Measurements from ENCODE around the gene DNAJB14. TPM values are rescaled to one million over a fixed set of nuclear protein-coding genes. Genes with fewer than 3 reads are reported as not detected.
A peak's percentile ranks its signal among the peaks of the same experiment; 100 is the strongest.

Gene DNAJB14
- total RNA-seq, 2 donors from 2014 or later, result 43.4 to 45.1 TPM

DNA sequence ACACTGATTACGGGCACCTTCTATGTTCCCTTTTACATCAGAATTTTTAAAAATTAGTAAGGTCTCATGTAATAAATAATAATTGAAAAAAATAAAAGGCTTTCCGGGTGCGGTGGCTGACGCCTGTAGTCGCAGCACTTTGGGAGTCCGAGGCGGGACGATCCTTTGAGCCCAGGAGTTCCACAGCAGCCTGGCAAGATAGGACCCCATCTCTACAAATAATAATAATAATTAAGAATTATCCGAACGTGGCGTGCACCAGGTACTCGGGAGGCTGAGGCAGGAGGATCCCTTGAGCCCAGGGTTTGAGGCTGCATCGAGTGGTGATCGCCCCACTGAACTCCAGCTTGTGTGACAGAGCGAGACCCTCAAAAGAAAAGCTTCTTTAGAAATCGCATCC lies 51.4 kb downstream of the DNAJB14 start:
- peaks cover 29% of the 10 kb centered on the region for H3K36me3 Mint-ChIP-seq (ENCODE audit: low read depth)
- H3K9me3 Mint-ChIP-seq, result no peaks in the 10 kb centered on the region
- H3K27ac Mint-ChIP-seq, result peak overlapping the region; percentile 98
- H3K4me1 Mint-ChIP-seq, result peaks cover 26% of the 10 kb centered on the region
- H3K27me3 Mint-ChIP-seq, result no peaks in the 10 kb centered on the region
- peak overlapping the region; percentile 96 for H3K4me3 Mint-ChIP-seq
- no peak for ATAC-seq (replicated peaks)

DNA sequence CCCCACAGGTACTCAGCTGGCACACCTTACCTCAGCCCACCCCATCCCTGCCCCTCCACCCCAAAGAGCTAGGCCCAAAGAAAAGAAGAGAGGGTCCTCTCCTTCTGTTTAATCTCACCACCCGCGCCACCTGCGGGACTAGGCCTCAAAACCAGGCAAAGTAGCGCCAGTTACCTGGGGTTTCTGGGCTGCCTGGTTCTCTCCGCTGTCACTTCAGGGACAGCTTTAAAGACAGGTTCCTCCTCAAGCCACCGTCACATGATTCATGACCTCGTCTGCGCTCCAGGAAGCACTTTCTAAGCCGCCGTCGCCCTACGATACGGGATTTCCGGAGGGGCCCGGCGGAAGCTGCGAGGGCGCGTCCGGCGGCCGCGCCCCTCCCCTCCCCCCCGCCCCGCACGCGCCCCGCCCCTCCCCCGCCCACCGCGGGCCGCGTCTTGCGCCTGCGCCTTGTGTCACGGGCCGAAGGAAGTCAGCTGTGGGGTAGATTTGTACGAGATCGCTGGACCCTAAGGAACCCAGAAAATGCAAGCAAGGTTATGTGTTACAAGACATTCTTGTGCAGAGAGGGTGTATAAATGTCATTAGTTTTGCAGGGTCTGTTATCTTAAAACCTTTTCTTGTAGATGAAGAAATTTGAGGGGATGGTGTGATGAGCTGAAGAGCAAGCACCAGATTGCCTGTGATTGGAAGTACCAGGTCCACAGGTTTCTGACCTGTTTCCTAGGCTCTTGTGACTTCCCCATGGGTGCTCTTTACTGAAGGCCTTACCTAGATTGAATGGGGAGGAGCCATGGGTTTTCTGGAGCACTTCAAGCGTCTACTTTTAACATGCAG lies 52.0 kb downstream of the DNAJB14 start, which contains the start of gene LAMTOR3:
TSS of gene LAMTOR3 (minus strand) at position 267 of the 837 bp plus-strand sequence. CDS start 464 bp downstream, outside the sequence.
- ATAC-seq (replicated peaks), result peak; percentile 100
- Mint-ChIP-seq H3K4me1 (peaks cover 26% of the 10 kb centered on the region), H3K9me3 (no peaks in the 10 kb centered on the region), H3K27ac (peak within 1 kb of the TSS; percentile 98), H3K4me3 (peak within 1 kb of the TSS; percentile 96), H3K36me3 (ENCODE audit: low read depth) (peaks cover 28% of the 10 kb centered on the region), H3K27me3 (no peaks in the 10 kb centered on the region)

DNA sequence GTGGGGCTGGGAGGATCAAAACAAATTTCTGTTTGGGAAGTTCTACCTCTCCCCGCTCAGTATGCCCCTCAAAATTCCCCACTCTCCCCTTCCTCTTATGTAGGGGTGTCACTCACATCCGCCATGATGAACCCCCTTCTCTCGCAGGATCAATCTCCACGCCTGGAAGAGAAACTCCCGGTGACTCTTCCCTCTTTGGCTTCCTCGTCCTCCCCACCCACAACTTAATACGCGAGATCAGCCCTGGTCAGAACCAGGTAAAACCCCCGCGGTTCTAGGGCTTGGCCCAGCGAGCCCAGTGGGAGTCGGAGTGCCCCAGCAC lies 52.6 kb downstream of the DNAJB14 start:
- Mint-ChIP-seq H3K27ac (peak overlapping the region; percentile 98), H3K4me1 (peaks cover 26% of the 10 kb centered on the region), H3K27me3 (no peaks in the 10 kb centered on the region), H3K9me3 (no peaks in the 10 kb centered on the region), H3K4me3 (peak overlapping the region; percentile 96), H3K36me3 (ENCODE audit: low read depth) (peaks cover 31% of the 10 kb centered on the region)
- no peak for ATAC-seq (replicated peaks)

DNA sequence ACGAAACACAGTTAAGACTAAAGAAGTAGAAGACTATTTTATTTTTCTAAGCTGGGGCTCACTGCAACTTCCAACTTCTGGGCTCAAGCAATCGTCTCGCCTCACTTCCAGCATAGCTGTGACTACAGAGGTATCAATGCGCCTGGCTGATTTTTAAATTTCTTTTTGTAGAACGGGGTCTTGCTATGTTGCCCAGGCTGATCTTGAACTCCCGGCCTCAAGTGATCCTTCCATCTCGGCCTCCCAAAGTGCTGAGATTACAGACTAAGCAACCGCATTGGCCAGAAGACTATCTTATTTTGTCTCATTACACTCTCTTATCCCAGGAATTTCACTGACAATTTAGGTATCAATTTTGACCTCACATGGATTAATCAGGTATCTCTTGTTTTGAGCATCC lies 53.4 kb downstream of the DNAJB14 start:
- Mint-ChIP-seq H3K4me1 (peaks cover 26% of the 10 kb centered on the region), H3K27ac (peak overlapping the region; percentile 98), H3K9me3 (no peaks in the 10 kb centered on the region), H3K27me3 (no peaks in the 10 kb centered on the region), H3K4me3 (peak overlapping the region; percentile 96), H3K36me3 (ENCODE audit: low read depth) (peaks cover 36% of the 10 kb centered on the region)
- no peak for ATAC-seq (replicated peaks)

DNA sequence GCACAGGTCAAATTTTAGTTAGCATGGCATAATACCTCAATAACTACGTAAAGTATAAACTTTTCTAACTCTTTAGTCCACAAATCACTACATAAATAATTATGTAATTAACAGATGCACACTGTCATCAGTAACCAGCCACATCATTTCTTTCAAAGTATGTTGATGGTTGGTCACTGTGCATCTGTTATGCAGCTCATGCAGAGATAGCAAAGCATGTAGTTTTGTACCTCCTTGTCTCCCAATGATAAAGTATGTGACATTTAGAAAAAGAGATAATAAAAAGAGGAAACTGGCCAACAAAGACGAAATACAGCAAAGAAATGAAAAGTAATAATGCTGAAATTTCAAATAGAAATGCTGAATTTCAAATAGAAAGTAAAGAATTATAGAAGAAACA lies 55.1 kb downstream of the DNAJB14 start:
- Mint-ChIP-seq H3K27me3 (no peaks in the 10 kb centered on the region), H3K9me3 (no peaks in the 10 kb centered on the region), H3K4me3 (peak overlapping the region; percentile 34), H3K4me1 (peaks cover 26% of the 10 kb centered on the region), H3K27ac (no peak overlapping the region), H3K36me3 (ENCODE audit: low read depth) (peaks cover 51% of the 10 kb centered on the region)
- no peak for ATAC-seq (replicated peaks)

DNA sequence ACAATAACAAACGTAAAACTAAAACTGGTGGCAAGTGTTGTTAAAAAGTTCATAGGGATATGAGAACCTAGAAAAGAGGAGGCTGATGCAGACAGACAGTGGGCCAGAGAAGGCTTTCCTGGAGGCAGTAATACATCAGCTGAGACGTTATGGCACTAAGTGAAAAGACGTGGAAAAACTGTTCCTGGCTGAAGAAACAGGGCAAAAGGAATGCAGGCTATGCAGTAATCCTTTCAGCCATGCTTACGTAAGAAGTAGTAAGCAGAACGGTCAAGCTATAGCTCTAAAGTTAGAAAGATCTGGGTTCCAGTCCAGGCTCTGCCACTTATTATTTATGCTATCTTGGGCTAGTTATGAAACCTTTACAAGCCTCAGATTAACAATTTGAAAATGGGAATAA lies 58.6 kb downstream of the DNAJB14 start:
- peaks cover 78% of the 10 kb centered on the region for H3K36me3 Mint-ChIP-seq (ENCODE audit: low read depth)
- H3K9me3 Mint-ChIP-seq, result no peaks in the 10 kb centered on the region
- no peak overlapping the region for H3K4me3 Mint-ChIP-seq
- no peak for ATAC-seq (replicated peaks)
- peaks cover 15% of the 10 kb centered on the region for H3K4me1 Mint-ChIP-seq
- no peak overlapping the region for H3K27ac Mint-ChIP-seq
- H3K27me3 Mint-ChIP-seq, result no peaks in the 10 kb centered on the region

DNA sequence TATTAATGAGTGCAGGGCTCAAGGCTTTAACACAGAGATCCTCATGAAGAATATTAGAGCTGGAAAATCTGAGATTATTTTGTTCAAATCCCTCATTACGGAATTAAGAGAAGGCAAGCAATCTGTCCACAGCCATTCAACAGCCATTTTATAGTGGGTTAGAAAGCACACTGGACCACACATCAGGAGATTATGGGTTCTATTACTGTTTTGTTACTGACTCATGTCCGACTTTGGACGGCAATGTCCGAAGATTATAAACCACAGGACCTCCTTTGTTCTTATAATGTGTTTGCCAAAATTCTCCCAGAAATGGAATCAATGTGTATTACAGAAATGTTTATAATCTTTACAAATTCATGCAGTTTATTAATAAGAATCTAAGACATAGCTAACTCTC lies 60.3 kb downstream of the DNAJB14 start:
- Mint-ChIP-seq H3K36me3 (ENCODE audit: low read depth) (peaks cover 79% of the 10 kb centered on the region), H3K4me3 (no peak overlapping the region), H3K27me3 (no peaks in the 10 kb centered on the region), H3K4me1 (peaks cover 5% of the 10 kb centered on the region), H3K27ac (no peak overlapping the region), H3K9me3 (no peaks in the 10 kb centered on the region)
- no peak for ATAC-seq (replicated peaks)

DNA sequence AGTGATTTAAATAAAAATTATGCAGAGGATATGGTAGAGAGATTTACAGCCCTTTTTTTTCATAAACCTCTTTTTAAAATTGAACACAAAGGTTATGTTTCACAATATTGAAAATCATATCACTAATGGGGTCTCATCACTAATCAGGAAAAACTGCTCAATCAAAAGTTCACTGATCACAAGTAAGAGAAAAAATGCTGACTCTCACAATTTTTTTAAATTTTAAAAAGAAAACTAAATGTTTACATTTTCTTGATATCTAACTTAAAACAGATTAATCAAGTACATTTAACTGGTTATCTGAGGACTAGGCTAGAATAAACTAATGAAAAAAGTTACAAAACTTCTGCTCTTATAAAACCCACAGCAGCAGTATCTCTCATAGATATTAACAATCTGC lies 60.7 kb downstream of the DNAJB14 start:
- Mint-ChIP-seq H3K4me3 (no peak overlapping the region), H3K4me1 (peaks cover under 1% of the 10 kb centered on the region), H3K9me3 (no peaks in the 10 kb centered on the region), H3K27me3 (no peaks in the 10 kb centered on the region), H3K36me3 (ENCODE audit: low read depth) (peaks cover 79% of the 10 kb centered on the region), H3K27ac (no peak overlapping the region)
- ATAC-seq (replicated peaks), result no peak

DNA sequence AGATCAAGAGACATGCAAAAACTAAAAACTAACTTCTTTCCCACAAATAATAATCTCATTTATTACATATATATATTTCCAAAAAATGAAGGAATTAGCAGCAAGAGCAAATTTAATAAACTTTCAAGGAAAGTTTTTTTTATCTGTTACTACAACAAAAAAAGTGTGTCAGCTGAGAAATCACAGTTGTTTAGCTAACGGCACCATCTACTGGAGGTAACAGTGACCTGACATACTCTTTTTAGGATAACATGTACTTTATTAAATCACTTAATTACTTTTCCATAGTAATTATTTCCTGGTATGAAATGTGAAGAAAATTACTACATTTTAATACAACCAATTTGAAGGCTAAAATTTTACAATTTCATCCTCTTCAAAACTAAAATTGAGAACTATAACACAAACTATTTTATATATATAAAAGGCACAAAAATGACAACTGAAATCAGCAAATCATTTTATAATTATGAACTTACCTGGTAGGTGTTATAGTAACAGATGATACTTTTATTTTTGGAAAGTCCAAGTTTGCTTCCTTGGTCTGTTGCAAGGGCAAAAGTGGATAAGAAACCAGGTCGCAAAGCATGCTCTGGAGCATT lies 61.3 kb downstream of the DNAJB14 start:
- H3K27me3 Mint-ChIP-seq, result no peaks in the 10 kb centered on the region
- ATAC-seq (replicated peaks), result no peak

DNA sequence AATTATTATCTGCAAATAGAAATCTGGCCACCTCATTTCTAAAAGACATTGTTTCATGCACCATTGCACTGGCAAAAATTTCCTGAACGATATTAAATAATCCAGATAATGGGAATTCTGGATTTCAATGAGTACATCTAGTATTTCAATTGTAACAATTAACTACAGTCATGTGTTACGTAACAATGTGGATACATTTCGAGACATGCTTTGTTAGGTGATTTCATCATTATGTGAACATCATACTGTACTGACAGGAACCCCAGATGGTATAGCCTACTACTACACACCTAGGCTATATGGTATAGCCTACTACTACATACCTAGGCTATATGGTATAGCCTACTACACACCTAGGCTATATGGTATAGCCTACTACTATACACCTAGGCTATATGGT lies 67.0 kb downstream of the DNAJB14 start:
- Mint-ChIP-seq H3K4me1 (no peaks in the 10 kb centered on the region), H3K27ac (no peak overlapping the region), H3K36me3 (ENCODE audit: low read depth) (peaks cover 58% of the 10 kb centered on the region), H3K9me3 (no peaks in the 10 kb centered on the region), H3K4me3 (no peak overlapping the region), H3K27me3 (no peaks in the 10 kb centered on the region)
- no peak for ATAC-seq (replicated peaks)

More for the DNA sequence above, 61.3 kb downstream of the DNAJB14 start:
- Mint-ChIP-seq H3K4me1 (no peaks in the 10 kb centered on the region), H3K4me3 (no peak overlapping the region), H3K36me3 (ENCODE audit: low read depth) (peaks cover 83% of the 10 kb centered on the region), H3K9me3 (no peaks in the 10 kb centered on the region), H3K27ac (no peak overlapping the region)

DNA sequence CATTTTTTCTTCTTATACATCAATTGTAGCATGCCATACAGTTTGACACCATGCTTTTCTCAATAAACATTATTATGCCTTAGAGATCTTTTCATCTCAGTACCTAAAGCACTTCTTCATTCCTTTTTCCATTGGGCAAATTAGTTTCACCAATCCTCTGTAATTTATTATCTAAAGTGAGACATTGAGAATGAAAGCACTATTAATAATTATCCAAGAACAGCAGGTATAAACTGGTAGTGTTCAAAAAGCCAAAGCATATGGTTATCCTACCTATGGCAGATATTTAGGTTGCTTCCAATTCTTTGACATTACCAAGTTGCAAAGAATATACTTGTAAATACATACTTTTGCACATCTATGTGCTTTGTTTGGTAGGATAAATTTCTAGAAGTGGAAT lies 67.8 kb downstream of the DNAJB14 start:
- ATAC-seq (replicated peaks), result no peak
- Mint-ChIP-seq H3K4me3 (no peak overlapping the region), H3K36me3 (ENCODE audit: low read depth) (peaks cover 56% of the 10 kb centered on the region), H3K27me3 (no peaks in the 10 kb centered on the region), H3K9me3 (no peaks in the 10 kb centered on the region), H3K4me1 (no peaks in the 10 kb centered on the region), H3K27ac (no peak overlapping the region)

DNA sequence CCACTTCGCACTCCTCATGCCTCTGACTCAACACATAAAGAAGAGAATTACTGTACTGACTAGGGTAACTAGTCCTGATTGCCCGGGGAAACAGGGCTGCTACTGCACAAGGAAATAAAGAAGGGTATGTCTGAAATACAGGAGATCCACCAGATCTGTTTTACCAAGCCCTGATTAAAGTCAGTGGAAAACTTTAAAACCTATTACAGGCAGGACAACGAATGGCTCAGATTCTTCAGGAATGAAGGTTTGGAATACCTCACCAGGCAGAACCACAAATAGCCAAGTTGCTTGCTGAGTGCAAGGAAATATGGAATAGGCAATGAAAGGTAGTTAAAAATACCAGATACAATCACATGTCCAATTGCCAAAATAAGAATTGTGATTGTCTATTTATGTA lies 69.5 kb downstream of the DNAJB14 start:
- Mint-ChIP-seq H3K27ac (no peak overlapping the region), H3K4me3 (no peak overlapping the region), H3K27me3 (no peaks in the 10 kb centered on the region), H3K9me3 (no peaks in the 10 kb centered on the region), H3K36me3 (ENCODE audit: low read depth) (peaks cover 47% of the 10 kb centered on the region), H3K4me1 (no peaks in the 10 kb centered on the region)
- no peak for ATAC-seq (replicated peaks)

DNA sequence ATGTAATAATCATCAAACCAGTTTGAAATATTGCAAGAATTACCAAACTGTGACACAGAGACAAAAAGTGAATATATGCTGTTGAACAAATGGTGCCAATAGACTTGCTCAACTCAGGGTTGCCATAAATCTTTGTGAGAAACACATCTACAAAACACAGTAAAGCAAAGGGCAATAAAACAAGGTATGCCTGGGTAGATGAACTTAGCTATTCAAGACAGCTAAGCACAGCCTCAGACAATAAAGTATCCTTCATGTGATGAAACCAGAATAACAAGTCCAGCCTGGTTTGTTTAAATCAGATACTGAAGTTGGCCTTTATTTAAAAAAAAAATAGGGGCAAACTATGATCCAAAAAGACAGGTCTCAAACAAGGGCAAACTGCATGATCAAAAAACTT lies 71.3 kb downstream of the DNAJB14 start:
- ATAC-seq (replicated peaks), result no peak
- Mint-ChIP-seq H3K4me1 (peaks cover 5% of the 10 kb centered on the region), H3K36me3 (ENCODE audit: low read depth) (peaks cover 32% of the 10 kb centered on the region), H3K4me3 (no peak overlapping the region), H3K9me3 (no peaks in the 10 kb centered on the region), H3K27me3 (no peaks in the 10 kb centered on the region), H3K27ac (no peak overlapping the region)

DNA sequence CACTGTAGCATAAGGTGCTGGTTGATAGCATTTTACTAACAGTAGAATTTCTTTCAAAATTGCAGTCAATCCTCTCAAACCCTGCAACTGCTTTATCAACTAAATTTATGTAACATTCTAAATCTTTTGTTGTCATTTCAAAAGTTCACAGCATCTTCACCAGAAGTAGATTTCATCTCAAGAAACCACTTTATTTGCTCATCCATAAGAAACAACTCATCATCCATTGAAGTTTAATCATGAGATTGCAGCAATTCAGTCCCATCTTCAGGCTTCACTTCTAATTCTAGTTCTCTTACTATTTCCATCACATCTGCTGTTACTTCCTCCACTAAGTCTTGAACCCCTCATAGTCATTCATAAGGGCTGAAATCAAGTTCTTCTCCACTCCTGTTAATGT lies 73.8 kb downstream of the DNAJB14 start:
- peaks cover 27% of the 10 kb centered on the region for H3K36me3 Mint-ChIP-seq (ENCODE audit: low read depth)
- H3K9me3 Mint-ChIP-seq, result no peaks in the 10 kb centered on the region
- H3K27me3 Mint-ChIP-seq, result no peaks in the 10 kb centered on the region
- H3K27ac Mint-ChIP-seq, result no peak overlapping the region
- peaks cover 12% of the 10 kb centered on the region for H3K4me1 Mint-ChIP-seq
- no peak for ATAC-seq (replicated peaks)
- no peak overlapping the region for H3K4me3 Mint-ChIP-seq

DNA sequence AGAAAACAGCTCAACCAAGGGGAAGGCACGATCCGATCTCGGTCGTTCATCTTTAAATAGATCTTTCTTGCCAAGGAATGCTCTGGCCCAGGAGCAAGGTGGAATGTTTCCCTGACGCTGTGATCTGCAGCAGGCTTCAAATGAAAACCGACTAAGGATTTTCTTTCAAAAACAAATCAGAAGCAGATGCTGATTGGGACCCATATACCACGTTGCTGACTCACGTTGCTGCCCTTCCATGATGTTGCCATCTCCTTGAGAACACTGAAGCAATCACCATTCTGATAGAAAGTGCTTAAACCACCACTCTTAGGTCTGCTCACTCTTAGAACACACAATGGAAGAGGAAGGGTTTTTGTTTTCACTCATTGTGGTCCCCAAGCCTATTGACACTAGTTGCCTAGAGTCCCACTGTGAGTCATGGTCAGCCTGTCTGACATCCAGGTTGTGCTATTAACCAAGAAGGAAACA lies 78.3 kb downstream of the DNAJB14 start:
- no peak overlapping the region for H3K4me3 Mint-ChIP-seq
- H3K4me1 Mint-ChIP-seq, result peaks cover 12% of the 10 kb centered on the region
- ATAC-seq (replicated peaks), result peak; percentile 98
- peaks cover 67% of the 10 kb centered on the region for H3K36me3 Mint-ChIP-seq (ENCODE audit: low read depth)
- H3K27me3 Mint-ChIP-seq, result no peaks in the 10 kb centered on the region
- peak overlapping the region; percentile 70 for H3K27ac Mint-ChIP-seq
- no peaks in the 10 kb centered on the region for H3K9me3 Mint-ChIP-seq
